ENCODE measurements around the gene ACAT2.
A peak's percentile ranks its signal among the peaks of the same experiment; 100 is the strongest.

Gene ACAT2

DNA sequence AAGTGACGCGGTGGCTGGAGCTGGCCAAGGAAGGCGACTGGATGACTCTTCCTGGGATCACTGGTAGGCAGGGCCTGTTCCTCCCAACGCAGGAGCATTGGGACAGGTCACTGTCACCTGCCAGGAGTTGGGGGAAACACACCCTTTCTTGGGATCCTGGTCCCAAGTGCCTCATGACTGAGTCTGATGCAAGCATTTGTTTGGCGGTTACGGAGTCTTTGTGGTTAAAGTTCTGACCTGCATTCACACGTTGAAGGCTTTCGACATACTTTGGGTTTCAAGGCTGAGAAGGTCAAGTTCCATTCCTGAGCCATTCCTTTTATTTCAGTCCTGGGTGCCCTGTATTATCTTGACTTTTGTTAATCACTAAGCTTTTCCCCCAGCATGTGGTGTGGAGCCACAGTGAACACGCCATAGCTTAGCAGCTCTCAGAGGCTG lies 44.2 kb downstream of the ACAT2 start:
- Histone ChIP-seq H3K4me2 (ENCODE audit: low read length) (no peak overlapping the region), H3K79me2 (ENCODE audit: control insufficient read depth, insufficient read depth, low read length, poor library complexity) (no peaks in the 10 kb centered on the region), H3K9ac (ENCODE audit: low read length) (no peak overlapping the region), H3K4ac (ENCODE audit: low read depth, low read length) (no peak overlapping the region), H3K9me3 (ENCODE audit: insufficient read depth, low read depth, low read length) (peaks cover 2% of the 10 kb centered on the region), H3K14ac (ENCODE audit: low read length) (no peak overlapping the region), H3K4me1 (ENCODE audit: control insufficient read depth in 1 of 2, insufficient read depth in 2 of 2, low read length in 2 of 2) (no peaks in the 10 kb centered on the region), H3K23ac (ENCODE audit: low read length) (no peak overlapping the region), H4K12ac (ENCODE audit: low read depth, low read length) (no peak overlapping the region), H3K18ac (ENCODE audit: low read length) (no peak overlapping the region), H4K8ac (ENCODE audit: low read depth, low read length) (no peak overlapping the region), H2AK5ac (ENCODE audit: low read length) (no peak overlapping the region), H2AFZ (ENCODE audit: insufficient read depth, low read length, poor library complexity) (no peak overlapping the region), H2BK120ac (ENCODE audit: insufficient read depth, low read length, poor library complexity) (no peak overlapping the region), H3K79me1 (ENCODE audit: low read length) (no peaks in the 10 kb centered on the region), H3K27me3 (ENCODE audit: insufficient read depth, low read length) (no peaks in the 10 kb centered on the region), H3K4me3 (ENCODE audit: low read depth, low read length) (no peak overlapping the region), H4K91ac (ENCODE audit: low read depth, low read length) (no peak overlapping the region), H3K36me3 (ENCODE audit: control insufficient read depth in 1 of 2, insufficient read depth in 2 of 2, low read length in 2 of 2) (no peaks in the 10 kb centered on the region), H2BK12ac (ENCODE audit: low read length) (no peak overlapping the region), H3K27ac (ENCODE audit: low read depth, low read length) (no peak overlapping the region), H2BK5ac (ENCODE audit: low read depth, low read length, poor library complexity) (no peak overlapping the region)
- WGBS (ENCODE audit: extremely low coverage, insufficient coverage, insufficient read length) = no CpG with 5 or more reads among the region's 9 CpGs
- peak in 1 of 2 donors; percentile 18 for DNase-seq

- Histone ChIP-seq H3K9ac (ENCODE audit: low read length) (no peak overlapping the region), H4K8ac (ENCODE audit: low read depth, low read length) (no peak overlapping the region), H3K4me1 (ENCODE audit: control insufficient read depth in 1 of 2, insufficient read depth in 2 of 2, low read length in 2 of 2) (peaks cover 0 to under 1% of the 10 kb centered on the region in 2 experiments), H3K27ac (ENCODE audit: low read depth, low read length) (no peak overlapping the region), H2BK12ac (ENCODE audit: low read length) (no peak overlapping the region), H3K9me3 (ENCODE audit: insufficient read depth, low read depth, low read length) (peaks cover 2% of the 10 kb centered on the region), H4K91ac (ENCODE audit: low read depth, low read length) (no peak overlapping the region), H3K18ac (ENCODE audit: low read length) (no peak overlapping the region), H4K12ac (ENCODE audit: low read depth, low read length) (no peak overlapping the region), H3K36me3 (ENCODE audit: control insufficient read depth in 1 of 2, insufficient read depth in 2 of 2, low read length in 2 of 2) (no peaks in the 10 kb centered on the region), H3K27me3 (ENCODE audit: insufficient read depth, low read length) (no peaks in the 10 kb centered on the region), H2AFZ (ENCODE audit: insufficient read depth, low read length, poor library complexity) (no peak overlapping the region), H3K79me2 (ENCODE audit: control insufficient read depth, insufficient read depth, low read length, poor library complexity) (no peaks in the 10 kb centered on the region), H2BK120ac (ENCODE audit: insufficient read depth, low read length, poor library complexity) (no peak overlapping the region), H3K4me3 (ENCODE audit: low read depth, low read length) (no peak overlapping the region), H3K4ac (ENCODE audit: low read depth, low read length) (no peak overlapping the region), H3K4me2 (ENCODE audit: low read length) (no peak overlapping the region), H3K23ac (ENCODE audit: low read length) (no peak overlapping the region), H2BK5ac (ENCODE audit: low read depth, low read length, poor library complexity) (no peak overlapping the region), H2AK5ac (ENCODE audit: low read length) (no peak overlapping the region), H3K14ac (ENCODE audit: low read length) (no peak overlapping the region), H3K79me1 (ENCODE audit: low read length) (no peaks in the 10 kb centered on the region)
- no CpG with 5 or more reads among the region's 5 CpGs for WGBS (ENCODE audit: extremely low coverage, insufficient coverage, insufficient read length)
- DNase-seq = peak; percentile 53 to 93
Observed at GRCh38 chr6:159807150-159807858, 45.5 kb downstream of the ACAT2 start.

DNA sequence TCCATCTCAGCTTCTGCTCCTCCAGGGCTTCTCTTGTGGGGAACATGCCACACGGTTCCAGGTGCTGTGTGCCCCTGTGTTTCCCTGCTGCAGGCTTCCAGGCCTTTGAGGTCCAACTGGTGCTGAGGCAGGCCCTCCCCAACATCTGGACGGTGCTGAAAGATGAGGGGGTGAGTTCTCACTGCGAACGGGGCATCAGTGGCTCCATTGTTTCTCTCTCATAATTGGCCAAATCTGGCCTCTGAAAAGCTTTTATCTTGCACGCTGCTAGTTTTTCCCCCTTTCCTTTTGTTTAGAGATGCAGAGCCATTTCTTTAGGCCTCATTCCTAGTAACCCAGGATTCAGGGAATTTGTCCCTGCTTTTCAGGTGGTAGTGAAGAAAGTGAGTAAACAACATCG lies 46.8 kb downstream of the ACAT2 start:
- Histone ChIP-seq H2AK5ac (ENCODE audit: low read length) (no peak overlapping the region), H2AFZ (ENCODE audit: insufficient read depth, low read length, poor library complexity) (no peak overlapping the region), H3K79me1 (ENCODE audit: low read length) (peaks cover under 1% of the 10 kb centered on the region), H2BK12ac (ENCODE audit: low read length) (peak overlapping the region; percentile 3), H2BK5ac (ENCODE audit: low read depth, low read length, poor library complexity) (no peak overlapping the region), H3K23ac (ENCODE audit: low read length) (no peak overlapping the region), H3K27ac (ENCODE audit: low read depth, low read length) (no peak overlapping the region), H3K14ac (ENCODE audit: low read length) (no peak overlapping the region), H3K4me3 (ENCODE audit: low read depth, low read length) (no peak overlapping the region), H3K4me1 (ENCODE audit: control insufficient read depth in 1 of 2, insufficient read depth in 2 of 2, low read length in 2 of 2) (peaks cover 4 to 11% of the 10 kb centered on the region in 2 experiments), H3K9me3 (ENCODE audit: insufficient read depth, low read depth, low read length) (no peaks in the 10 kb centered on the region), H4K8ac (ENCODE audit: low read depth, low read length) (no peak overlapping the region), H2BK120ac (ENCODE audit: insufficient read depth, low read length, poor library complexity) (no peak overlapping the region), H3K79me2 (ENCODE audit: control insufficient read depth, insufficient read depth, low read length, poor library complexity) (no peaks in the 10 kb centered on the region), H3K9ac (ENCODE audit: low read length) (no peak overlapping the region), H4K12ac (ENCODE audit: low read depth, low read length) (no peak overlapping the region), H3K18ac (ENCODE audit: low read length) (no peak overlapping the region), H3K27me3 (ENCODE audit: insufficient read depth, low read length) (no peaks in the 10 kb centered on the region), H3K4ac (ENCODE audit: low read depth, low read length) (no peak overlapping the region), H3K36me3 (ENCODE audit: control insufficient read depth in 1 of 2, insufficient read depth in 2 of 2, low read length in 2 of 2) (no peaks in the 10 kb centered on the region), H3K4me2 (ENCODE audit: low read length) (no peak overlapping the region), H4K91ac (ENCODE audit: low read depth, low read length) (no peak overlapping the region)
- no CpG with 5 or more reads among the region's 6 CpGs for WGBS (ENCODE audit: extremely low coverage, insufficient coverage, insufficient read length)
- no peak for DNase-seq

DNA sequence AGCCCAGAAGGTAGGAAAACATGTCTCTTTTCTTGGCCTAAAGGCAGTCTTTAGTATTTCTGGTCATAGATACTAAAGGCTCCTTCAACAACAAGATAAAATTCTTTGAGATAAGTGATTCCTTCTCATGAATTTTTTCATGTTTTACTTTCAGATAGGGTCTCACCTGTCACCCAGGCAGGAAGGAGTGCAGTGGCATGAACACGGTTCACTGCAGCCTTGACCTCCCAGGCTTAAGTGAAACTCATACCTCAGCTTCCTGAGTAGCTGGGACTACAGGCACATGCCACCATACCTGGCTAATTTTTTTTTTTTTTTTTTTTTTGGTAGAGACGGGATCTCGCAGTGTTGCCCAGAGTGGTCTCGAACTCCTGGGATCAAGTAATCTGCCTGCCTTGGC lies 47.3 kb downstream of the ACAT2 start:
- H3K79me1 ChIP-seq (ENCODE audit: low read length) = peaks cover 2% of the 10 kb centered on the region
- H3K23ac ChIP-seq (ENCODE audit: low read length) = no peak overlapping the region
- H4K8ac ChIP-seq (ENCODE audit: low read depth, low read length) = no peak overlapping the region
- no peaks in the 10 kb centered on the region for H3K36me3 ChIP-seq (ENCODE audit: control insufficient read depth in 1 of 2, insufficient read depth in 2 of 2, low read length in 2 of 2)
- no peak overlapping the region for H3K9ac ChIP-seq (ENCODE audit: low read length)
- H3K4me3 ChIP-seq (ENCODE audit: low read depth, low read length) = no peak overlapping the region
- no CpG with 5 or more reads among the region's 4 CpGs for WGBS (ENCODE audit: extremely low coverage, insufficient coverage, insufficient read length)
- H2AK5ac ChIP-seq (ENCODE audit: low read length) = no peak overlapping the region
- H3K4me1 ChIP-seq (ENCODE audit: control insufficient read depth in 1 of 2, insufficient read depth in 2 of 2, low read length in 2 of 2) = peaks cover 4 to 13% of the 10 kb centered on the region in 2 experiments
- no peak overlapping the region for H2BK12ac ChIP-seq (ENCODE audit: low read length)
- no peak overlapping the region for H3K4me2 ChIP-seq (ENCODE audit: low read length)
- H3K79me2 ChIP-seq (ENCODE audit: control insufficient read depth, insufficient read depth, low read length, poor library complexity) = no peaks in the 10 kb centered on the region
- DNase-seq = peak; percentile 63 to 76
- no peaks in the 10 kb centered on the region for H3K9me3 ChIP-seq (ENCODE audit: insufficient read depth, low read depth, low read length)
- no peaks in the 10 kb centered on the region for H3K27me3 ChIP-seq (ENCODE audit: insufficient read depth, low read length)
- no peak overlapping the region for H2AFZ ChIP-seq (ENCODE audit: insufficient read depth, low read length, poor library complexity)
- H3K18ac ChIP-seq (ENCODE audit: low read length) = no peak overlapping the region
- H3K27ac ChIP-seq (ENCODE audit: low read depth, low read length) = no peak overlapping the region
- H2BK120ac ChIP-seq (ENCODE audit: insufficient read depth, low read length, poor library complexity) = no peak overlapping the region
- no peak overlapping the region for H3K4ac ChIP-seq (ENCODE audit: low read depth, low read length)
- H4K12ac ChIP-seq (ENCODE audit: low read depth, low read length) = no peak overlapping the region
- H2BK5ac ChIP-seq (ENCODE audit: low read depth, low read length, poor library complexity) = no peak overlapping the region
- H3K14ac ChIP-seq (ENCODE audit: low read length) = no peak overlapping the region
- no peak overlapping the region for H4K91ac ChIP-seq (ENCODE audit: low read depth, low read length)

Measured in trophoblast cell (in vitro differentiated cells and primary cell).